ENCODE data around the gene LIMCH1. TPM values are rescaled to one million over a fixed set of nuclear protein-coding genes. Genes with fewer than 3 reads are reported as not detected.

Gene LIMCH1
- total and polyA plus RNA-seq, 2 of the 8 experiments (the other 6 are each of a cell fraction or from before 2014, with no cell fraction given) = 2.7 to 3.0 TPM

DNA sequence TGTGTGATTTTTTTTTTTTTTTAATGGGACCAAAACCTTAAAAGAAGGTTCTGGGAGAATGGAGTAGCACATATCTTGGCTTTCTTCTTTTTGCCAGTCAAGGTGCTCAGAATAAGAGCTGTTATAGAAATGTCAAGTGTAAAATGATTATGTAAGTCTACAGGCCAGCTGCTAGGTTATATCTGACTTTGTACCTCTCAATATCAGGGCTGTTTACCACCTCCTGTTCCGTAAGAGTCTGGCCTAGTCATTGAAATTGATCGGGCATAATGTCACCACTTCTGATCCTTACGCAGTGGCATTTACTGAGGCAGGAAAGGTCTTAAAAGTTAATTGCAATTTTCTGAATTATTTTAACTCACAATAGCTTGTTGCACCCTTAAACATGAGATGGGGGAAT lies 41.1 kb downstream of the LIMCH1 start:
- Histone ChIP-seq H3K18ac (ENCODE audit: extremely low read depth, low read length) (no peak overlapping the region), H3K14ac (ENCODE audit: insufficient read length) (no peak overlapping the region), H2AK5ac (ENCODE audit: low read depth, low read length) (no peak overlapping the region), H3K79me1 (ENCODE audit: low read depth, low read length) (no peaks in the 10 kb centered on the region), H2BK5ac (ENCODE audit: low read depth, low read length) (no peak overlapping the region), H3K56ac (replicated peaks; ENCODE audit: insufficient read length, low read depth, low read length) (no peak overlapping the region), H4K20me1 (replicated peaks in 1 of 2; ENCODE audit: control insufficient read depth in 1 of 2, insufficient read depth in 2 of 2, low read length in 2 of 2) (no peaks in the 10 kb centered on the region), H3K4me1 (replicated peaks in 1 of 4; ENCODE audit: control insufficient read depth in 3 of 4, insufficient read depth in 4 of 4, low read length in 3 of 4) (no peaks in the 10 kb centered on the region), H4K91ac (replicated peaks; ENCODE audit: insufficient read length, low read length) (no peak overlapping the region), H3K27ac (ENCODE audit: low read depth, low read length) (no peak overlapping the region), H2BK120ac (replicated peaks; ENCODE audit: low read depth, low read length) (no peak overlapping the region), H2BK15ac (ENCODE audit: low read length) (no peak overlapping the region), H3K9ac (replicated peaks in 1 of 4; ENCODE audit: extremely low read depth in 1 of 4, low read depth in 3 of 4, low read length in 3 of 4) (no peak overlapping the region), H3K79me2 (ENCODE audit: control insufficient read depth in 1 of 2, insufficient read depth in 2 of 2, low read length in 2 of 2) (no peaks in the 10 kb centered on the region), H3K23ac (ENCODE audit: insufficient read length) (no peak overlapping the region), H2BK20ac (ENCODE audit: low read length) (no peak overlapping the region), H2AFZ (ENCODE audit: low read length) (no peak overlapping the region), H3K27me3 (replicated peaks in 1 of 4; ENCODE audit: control insufficient read depth in 3 of 4, extremely low read depth in 1 of 4, insufficient read depth in 3 of 4, low read length in 3 of 4) (no peaks in the 10 kb centered on the region), H3K36me3 (ENCODE audit: control insufficient read depth in 2 of 4, insufficient read depth in 4 of 4, low read length in 3 of 4) (no peaks in the 10 kb centered on the region), H2BK12ac (ENCODE audit: low read depth, low read length) (no peak overlapping the region), H4K8ac (ENCODE audit: extremely low read depth, insufficient read depth, low read length) (no peak overlapping the region), H3K23me2 (ENCODE audit: low read depth, low read length) (no peaks in the 10 kb centered on the region), H3K4me3 (ENCODE audit: extremely low read depth in 1 of 4, insufficient read depth in 2 of 4, low read depth in 3 of 4, low read length in 4 of 4) (no peak overlapping the region), H3K9me3 (ENCODE audit: insufficient read depth in 2 of 2, low read depth in 1 of 2, low read length in 1 of 2) (no peaks in the 10 kb centered on the region; a peak in 1 of 4 replicates), H3K4ac (replicated peaks; ENCODE audit: insufficient read length, low read depth, low read length) (no peak overlapping the region), H3K4me2 (ENCODE audit: insufficient read depth in 1 of 2, low read depth in 2 of 2, low read length in 2 of 2) (no peak overlapping the region), H4K5ac (ENCODE audit: insufficient read length, low read depth, low read length) (no peak overlapping the region)
- POLR2A ChIA-PET (ENCODE audit: partially characterized antibody) = no interaction called here
- no peak for FAIRE-seq
- WGBS, 2 experiments (ENCODE audit: extremely low coverage in 1 of 2, insufficient coverage in 1 of 2, insufficient read length in 1 of 2, insufficient replicate concordance in 2 of 2, low coverage in 1 of 2, low lambda C conversion rate in 2 of 2, missing lambda C conversion rate in 1 of 2) = 91% methylated on average over 3 of the region's 3 CpGs; no CpG with 5 or more reads in 1 of the 2 experiments
- DNase-seq (ENCODE audit: low read depth in 1 of 2, low spot score in 2 of 2) = no peak
- CTCF ChIA-PET (ENCODE audit: partially characterized antibody) = interaction anchor here (1.1 kb wide), 1 partner anchor 273 kb away, joined by 3 read pairs; no protein-coding TSS in a partner anchor
- TF ChIP-seq JUND (IDR thresholded peaks at IDR 0.05; ENCODE audit: low read length) = no peak
- no peak for TF ChIP-seq FOSL1 (IDR thresholded peaks at IDR 0.05; ENCODE audit: insufficient read depth, low read depth, low read length)
- no peak for TF ChIP-seq BRCA1 (IDR thresholded peaks at IDR 0.05; ENCODE audit: low read depth, low read length)
- no peak for TF ChIP-seq PHF8 (conservative IDR thresholded peaks at IDR 0.05; ENCODE audit: low read depth, low read length)
- TF ChIP-seq CTBP2 (IDR thresholded peaks at IDR 0.05; ENCODE audit: borderline replicate concordance, insufficient read depth, insufficient read length, low read length) = no peak
- TF ChIP-seq, protein P1, sequence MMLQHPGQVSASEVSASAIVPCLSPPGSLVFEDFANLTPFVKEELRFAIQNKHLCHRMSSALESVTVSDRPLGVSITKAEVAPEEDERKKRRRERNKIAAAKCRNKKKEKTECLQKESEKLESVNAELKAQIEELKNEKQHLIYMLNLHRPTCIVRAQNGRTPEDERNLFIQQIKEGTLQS (IDR thresholded peaks at IDR 0.05; ENCODE audit: insufficient read depth, low read depth, low read length) = no peak
- TF ChIP-seq, protein P2, sequence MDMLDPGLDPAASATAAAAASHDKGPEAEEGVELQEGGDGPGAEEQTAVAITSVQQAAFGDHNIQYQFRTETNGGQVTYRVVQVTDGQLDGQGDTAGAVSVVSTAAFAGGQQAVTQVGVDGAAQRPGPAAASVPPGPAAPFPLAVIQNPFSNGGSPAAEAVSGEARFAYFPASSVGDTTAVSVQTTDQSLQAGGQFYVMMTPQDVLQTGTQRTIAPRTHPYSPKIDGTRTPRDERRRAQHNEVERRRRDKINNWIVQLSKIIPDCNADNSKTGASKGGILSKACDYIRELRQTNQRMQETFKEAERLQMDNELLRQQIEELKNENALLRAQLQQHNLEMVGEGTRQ (IDR thresholded peaks at IDR 0.05; ENCODE audit: low read length) = no peak
- no peak for TF ChIP-seq KDM4A (IDR thresholded peaks at IDR 0.05; ENCODE audit: low read depth, low read length, severe bottlenecking)
- TF ChIP-seq SIN3A (conservative IDR thresholded peaks at IDR 0.05 in 1 of 2, IDR thresholded peaks at IDR 0.05 in 1 of 2; ENCODE audit: low read depth in 1 of 2, low read length in 2 of 2) = no peak
- no peak for TF ChIP-seq TBP (IDR thresholded peaks at IDR 0.05; ENCODE audit: low read depth, low read length)
- no peak for TF ChIP-seq ZNF274 (IDR thresholded peaks at IDR 0.05; ENCODE audit: borderline replicate concordance, extremely low read depth, low read length)
- TF ChIP-seq BCL11A (IDR thresholded peaks at IDR 0.05; ENCODE audit: low read depth in 2 of 2, low read length in 2 of 2) = no peak
- TF ChIP-seq SP4 (IDR thresholded peaks at IDR 0.05; ENCODE audit: low read length) = no peak
